ENCODE results near the gene NWD2. TPM values are rescaled to one million over a fixed set of nuclear protein-coding genes. Genes with fewer than 3 reads are reported as not detected.

Gene NWD2
- polyA plus RNA-seq, 1 donor (not counting 4 experiments of a cell fraction or from before 2014, with no cell fraction given), result 0.10 TPM

DNA sequence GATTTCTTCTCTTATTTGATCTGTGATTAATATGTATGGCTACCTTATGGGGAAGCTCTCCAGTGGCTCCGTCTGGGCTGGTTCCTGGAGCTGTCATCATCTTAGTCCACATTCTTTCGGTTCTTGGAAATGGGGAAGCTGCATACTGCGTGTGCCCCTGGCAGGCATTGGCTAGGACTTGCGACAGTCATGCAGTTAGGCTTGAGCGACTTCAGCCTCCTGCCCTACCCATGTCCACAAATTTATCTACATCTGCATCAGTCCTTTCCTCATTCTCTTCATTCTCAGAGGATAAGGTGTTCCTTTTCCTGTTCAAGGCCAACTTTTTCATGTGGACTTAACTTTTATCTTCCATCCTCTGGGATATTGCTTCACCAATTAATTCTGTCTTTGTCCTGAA lies 227.4 kb downstream of the NWD2 start:
- no peak overlapping the region for H3K9ac ChIP-seq (ENCODE audit: control insufficient read depth, extremely low read depth, insufficient read depth, low read length)
- FAIRE-seq (no peak), DNase-seq (ENCODE audit: low read depth, low spot score) (no peak)
- no peak overlapping the region for H3K27ac ChIP-seq (ENCODE audit: control insufficient read depth, insufficient read depth, low read length)
- no peak overlapping the region for H3K4me2 ChIP-seq (ENCODE audit: control insufficient read depth, extremely low read depth, insufficient read depth, low read depth, low read length)
- TF ChIP-seq EZH2 (IDR thresholded peaks at IDR 0.05; ENCODE audit: low read length), result no peak
- TF ChIP-seq, protein P1, sequence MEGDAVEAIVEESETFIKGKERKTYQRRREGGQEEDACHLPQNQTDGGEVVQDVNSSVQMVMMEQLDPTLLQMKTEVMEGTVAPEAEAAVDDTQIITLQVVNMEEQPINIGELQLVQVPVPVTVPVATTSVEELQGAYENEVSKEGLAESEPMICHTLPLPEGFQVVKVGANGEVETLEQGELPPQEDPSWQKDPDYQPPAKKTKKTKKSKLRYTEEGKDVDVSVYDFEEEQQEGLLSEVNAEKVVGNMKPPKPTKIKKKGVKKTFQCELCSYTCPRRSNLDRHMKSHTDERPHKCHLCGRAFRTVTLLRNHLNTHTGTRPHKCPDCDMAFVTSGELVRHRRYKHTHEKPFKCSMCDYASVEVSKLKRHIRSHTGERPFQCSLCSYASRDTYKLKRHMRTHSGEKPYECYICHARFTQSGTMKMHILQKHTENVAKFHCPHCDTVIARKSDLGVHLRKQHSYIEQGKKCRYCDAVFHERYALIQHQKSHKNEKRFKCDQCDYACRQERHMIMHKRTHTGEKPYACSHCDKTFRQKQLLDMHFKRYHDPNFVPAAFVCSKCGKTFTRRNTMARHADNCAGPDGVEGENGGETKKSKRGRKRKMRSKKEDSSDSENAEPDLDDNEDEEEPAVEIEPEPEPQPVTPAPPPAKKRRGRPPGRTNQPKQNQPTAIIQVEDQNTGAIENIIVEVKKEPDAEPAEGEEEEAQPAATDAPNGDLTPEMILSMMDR (optimal IDR thresholded peaks at IDR 0.05 in 1 of 3, IDR thresholded peaks at IDR 0.05 in 1 of 3, conservative IDR thresholded peaks at IDR 0.05 in 1 of 3; ENCODE audit: extremely low read depth in 1 of 3, insufficient read depth in 2 of 3, low read length in 3 of 3), result no peak
- H3K27me3 ChIP-seq (ENCODE audit: control insufficient read depth, extremely low read depth, insufficient read depth, low read length), result peaks cover 3% of the 10 kb centered on the region
- no peak overlapping the region for H2AFZ ChIP-seq (ENCODE audit: control insufficient read depth, low read length)
- H3K36me3 ChIP-seq (ENCODE audit: control insufficient read depth in 2 of 2, extremely low read depth in 1 of 2, insufficient read depth in 2 of 2, low read length in 2 of 2), result no peaks in the 10 kb centered on the region
- dilution Hi-C loops (cut with MboI; ENCODE audit: extremely low pct_ligation_motif_present, low sequenced_read_pairs), result no loop called here
- H3K9me1 ChIP-seq (ENCODE audit: control insufficient read depth, extremely low read depth, insufficient read depth, low read length), result no peaks in the 10 kb centered on the region
- no peak overlapping the region for H3K4me3 ChIP-seq (ENCODE audit: control insufficient read depth in 2 of 3, extremely low read depth in 1 of 3, insufficient read depth in 2 of 3, low read depth in 1 of 3, low read length in 3 of 3)
- no peaks in the 10 kb centered on the region for H4K20me1 ChIP-seq (ENCODE audit: control insufficient read depth, extremely low read depth, insufficient read depth, low read length)
- H3K9me3 ChIP-seq (ENCODE audit: control insufficient read depth, low read depth, low read length), result no peaks in the 10 kb centered on the region
- H3K4me1 ChIP-seq (ENCODE audit: control insufficient read depth, extremely low read depth, insufficient read depth, low read length), result no peaks in the 10 kb centered on the region
- no peaks in the 10 kb centered on the region for H3K79me2 ChIP-seq (ENCODE audit: control insufficient read depth, insufficient read depth, low read length)

DNA sequence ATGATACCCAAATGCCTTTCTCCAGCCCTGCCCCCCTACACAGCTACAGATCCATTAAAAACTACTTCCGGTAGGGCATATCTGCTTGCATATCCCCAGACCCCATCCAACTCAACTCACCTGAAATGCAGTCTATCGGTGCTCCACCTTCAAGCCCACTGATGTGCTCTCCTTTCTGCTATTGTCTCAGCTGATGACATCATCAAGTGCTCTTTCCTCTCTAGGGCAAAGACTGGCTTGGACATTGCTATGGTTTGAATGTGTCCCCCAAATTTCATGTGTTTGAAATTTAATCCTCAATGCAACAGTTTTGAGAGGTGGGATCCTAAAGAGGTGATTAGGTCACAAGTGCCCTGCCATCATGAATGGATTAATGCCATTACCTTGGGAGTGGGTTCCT lies 229.3 kb downstream of the NWD2 start:
- Histone ChIP-seq H2AFZ (ENCODE audit: control insufficient read depth, low read length) (no peak overlapping the region), H3K27ac (ENCODE audit: control insufficient read depth, insufficient read depth, low read length) (no peak overlapping the region), H3K9ac (ENCODE audit: control insufficient read depth, extremely low read depth, insufficient read depth, low read length) (no peak overlapping the region), H4K20me1 (ENCODE audit: control insufficient read depth, extremely low read depth, insufficient read depth, low read length) (no peaks in the 10 kb centered on the region), H3K4me3 (ENCODE audit: control insufficient read depth in 2 of 3, extremely low read depth in 1 of 3, insufficient read depth in 2 of 3, low read depth in 1 of 3, low read length in 3 of 3) (no peak overlapping the region), H3K4me1 (ENCODE audit: control insufficient read depth, extremely low read depth, insufficient read depth, low read length) (peaks cover 2% of the 10 kb centered on the region), H3K79me2 (ENCODE audit: control insufficient read depth, insufficient read depth, low read length) (no peaks in the 10 kb centered on the region), H3K36me3 (ENCODE audit: control insufficient read depth in 2 of 2, extremely low read depth in 1 of 2, insufficient read depth in 2 of 2, low read length in 2 of 2) (no peaks in the 10 kb centered on the region), H3K4me2 (ENCODE audit: control insufficient read depth, extremely low read depth, insufficient read depth, low read depth, low read length) (no peak overlapping the region), H3K27me3 (ENCODE audit: control insufficient read depth, extremely low read depth, insufficient read depth, low read length) (peaks cover 3% of the 10 kb centered on the region), H3K9me1 (ENCODE audit: control insufficient read depth, extremely low read depth, insufficient read depth, low read length) (no peaks in the 10 kb centered on the region), H3K9me3 (ENCODE audit: control insufficient read depth, low read depth, low read length) (no peaks in the 10 kb centered on the region)
- TF ChIP-seq, protein P1 (optimal IDR thresholded peaks at IDR 0.05 in 1 of 3, IDR thresholded peaks at IDR 0.05 in 1 of 3, conservative IDR thresholded peaks at IDR 0.05 in 1 of 3; ENCODE audit: extremely low read depth in 1 of 3, insufficient read depth in 2 of 3, low read length in 3 of 3), result no peak
- no peak for TF ChIP-seq EZH2 (IDR thresholded peaks at IDR 0.05; ENCODE audit: low read length)
- dilution Hi-C loops (cut with MboI; ENCODE audit: extremely low pct_ligation_motif_present, low sequenced_read_pairs), result no loop called here
- FAIRE-seq, result no peak
- no peak for DNase-seq (ENCODE audit: low read depth, low spot score)

All from keratinocyte (primary cell).